Measurements from ENCODE around the gene PHYKPL. TPM values are rescaled to one million over a fixed set of nuclear protein-coding genes. Genes with fewer than 3 reads are reported as not detected.

Gene PHYKPL
- total RNA-seq, 1 experiment from 2014 or later, result 14.1 TPM

DNA sequence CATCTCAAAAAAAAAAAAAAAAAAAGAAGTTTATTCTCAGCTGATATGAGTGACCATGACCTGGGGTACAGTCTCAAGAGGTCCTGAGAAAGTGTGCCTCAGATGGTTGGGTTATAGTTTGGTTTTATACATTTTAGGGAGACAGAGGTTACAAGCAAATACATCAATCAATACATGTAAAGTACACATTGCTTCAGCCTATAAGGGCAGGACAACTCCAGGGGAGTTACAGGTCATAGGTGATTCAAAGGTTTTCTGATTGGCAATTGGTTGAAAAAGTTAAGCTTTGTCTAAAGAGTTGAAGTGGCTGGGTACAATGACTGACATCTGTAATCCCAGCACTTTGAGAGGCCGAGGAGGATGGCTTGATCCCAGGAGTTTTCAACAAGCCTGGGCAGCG, 43.2 kb downstream of the PHYKPL start:
- DNase-seq (ENCODE audit: low read depth), result no peak

GRCh38 chr5:178187014-178187413, 45.6 kb downstream of the PHYKPL start, which contains the start of gene GMCL2:
Gene GMCL2 (minus strand): TSS chr5:178187371. CDS start chr5:178187299, 72 bp downstream.
- DNase-seq (ENCODE audit: low read depth), result no peak

GRCh38 chr5:178186427-178186826, 46.2 kb downstream of the PHYKPL start:
- no peak for DNase-seq (ENCODE audit: low read depth)

GRCh38 chr5:178182158-178182876, 50.3 kb downstream of the PHYKPL start:
- no peak for DNase-seq (ENCODE audit: low read depth)

- no peak for DNase-seq (ENCODE audit: low read depth)
Measured at GRCh38 chr5:178180141-178180863, 52.3 kb downstream of the PHYKPL start.

- DNase-seq (ENCODE audit: low read depth), result no peak
Measured at GRCh38 chr5:178177569-178177968, 55.0 kb downstream of the PHYKPL start.

DNA sequence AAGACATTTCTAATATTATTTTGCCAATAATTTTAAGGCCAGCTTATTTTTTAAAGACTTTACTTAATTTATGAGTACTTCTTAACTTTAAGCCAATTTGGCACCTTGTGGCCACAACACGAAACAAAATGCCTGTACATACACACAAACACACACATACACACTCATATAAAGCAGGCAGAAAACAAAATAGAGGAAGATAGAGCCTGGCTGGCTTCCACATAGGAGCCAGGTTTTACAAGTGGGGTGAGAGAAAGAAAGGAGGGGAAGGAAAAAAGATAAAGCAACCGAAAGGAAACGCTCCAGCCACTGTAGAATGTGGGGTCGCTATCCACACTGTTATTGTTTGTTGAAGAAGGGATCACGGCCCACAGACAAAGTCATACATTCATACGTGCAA, 55.8 kb downstream of the PHYKPL start:
- no peak for DNase-seq (ENCODE audit: low read depth)

DNA sequence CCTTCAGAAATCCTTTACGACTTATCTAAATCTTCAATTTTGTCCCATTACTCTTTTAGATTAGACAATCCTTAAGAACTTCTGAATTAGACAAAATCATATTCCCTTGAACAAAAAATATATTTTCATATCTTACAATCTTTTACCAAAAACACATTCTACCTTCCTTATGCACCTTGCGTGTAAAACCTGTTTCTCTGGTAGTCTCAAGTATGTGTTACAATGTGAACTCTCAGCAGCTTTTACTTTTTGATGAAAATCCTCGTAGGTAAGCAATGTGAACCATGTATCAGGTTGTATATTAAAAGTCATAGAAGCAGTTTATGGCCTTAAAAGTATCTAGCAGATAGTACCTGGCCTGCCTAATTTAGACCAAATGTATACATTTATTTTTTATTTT, 58.1 kb downstream of the PHYKPL start:
- no peak for DNase-seq (ENCODE audit: low read depth)

GRCh38 chr5:178170455-178170854, 62.1 kb downstream of the PHYKPL start:
- no peak for DNase-seq (ENCODE audit: low read depth)

DNA sequence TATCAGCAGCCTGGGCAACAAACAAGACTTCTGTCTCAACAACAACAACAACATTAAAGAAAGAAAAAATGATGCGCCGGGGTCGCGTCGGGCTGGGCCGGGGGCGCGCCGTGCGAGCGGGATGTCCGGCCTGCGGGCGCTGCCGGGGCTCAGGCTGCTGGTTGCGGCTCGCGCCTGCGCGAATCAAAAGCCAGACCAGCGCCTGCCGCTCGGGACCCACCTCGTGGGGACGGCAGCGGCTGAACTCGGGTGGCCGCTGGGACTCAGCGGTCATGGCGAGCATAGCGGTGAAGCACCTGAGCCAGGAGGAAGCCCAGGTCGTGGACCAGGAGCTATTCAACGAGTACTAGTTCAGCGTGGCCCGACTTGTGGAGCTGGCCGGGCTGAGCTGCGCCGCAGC, 67.0 kb downstream of the PHYKPL start:
- DNase-seq (ENCODE audit: low read depth), result no peak

DNA sequence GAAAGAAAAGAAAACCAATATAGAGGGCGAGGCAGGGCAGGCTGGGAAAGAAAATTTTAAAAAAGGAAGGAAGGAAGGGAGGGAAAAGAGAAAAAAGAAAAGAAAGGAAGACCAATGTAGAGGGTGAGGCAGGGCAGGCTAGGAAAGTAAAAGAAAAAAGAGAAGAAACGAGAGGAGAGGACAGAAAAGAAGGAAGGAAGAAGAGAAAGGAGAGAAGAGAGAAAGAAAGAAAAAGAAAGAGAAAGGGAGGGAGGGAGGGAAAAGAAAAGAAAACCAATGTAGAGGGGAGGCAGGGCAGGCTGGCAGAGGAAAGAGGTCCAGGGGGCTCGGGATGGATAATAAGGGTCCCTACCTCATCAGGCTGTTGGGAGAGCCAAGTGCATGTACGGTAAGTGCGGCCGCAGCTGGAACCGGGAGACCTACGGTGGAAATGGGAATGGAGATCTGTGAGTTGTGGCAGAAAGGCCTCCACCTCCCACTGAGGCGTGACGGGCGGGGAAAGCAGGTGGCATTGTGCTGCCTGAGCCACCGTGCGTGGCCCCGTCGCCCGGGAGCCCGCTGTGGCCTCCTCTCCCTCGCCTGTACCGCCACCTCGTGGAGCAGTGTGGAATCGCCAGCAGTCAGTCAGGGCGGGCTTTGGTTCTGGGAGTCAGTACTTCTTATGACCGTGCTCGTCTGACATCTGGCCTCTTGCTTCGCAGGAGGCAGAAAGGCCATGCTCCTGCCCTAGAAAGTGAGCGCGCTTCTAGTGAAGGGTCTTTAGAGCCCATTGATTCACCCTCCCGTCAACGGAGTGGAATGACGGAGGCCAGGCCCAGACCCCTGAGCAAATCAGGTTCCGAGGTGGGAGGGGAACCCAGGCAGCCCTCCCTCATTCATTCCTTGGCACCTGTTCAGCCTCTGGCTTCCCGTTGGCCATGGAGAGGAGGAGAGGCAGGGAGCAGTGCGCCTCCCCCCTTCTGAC, 68.5 kb downstream of the PHYKPL start:
- DNase-seq (ENCODE audit: low read depth), result peak; percentile 88

GRCh38 chr5:178162481-178162880, 70.1 kb downstream of the PHYKPL start:
- no peak for DNase-seq (ENCODE audit: low read depth)

DNA sequence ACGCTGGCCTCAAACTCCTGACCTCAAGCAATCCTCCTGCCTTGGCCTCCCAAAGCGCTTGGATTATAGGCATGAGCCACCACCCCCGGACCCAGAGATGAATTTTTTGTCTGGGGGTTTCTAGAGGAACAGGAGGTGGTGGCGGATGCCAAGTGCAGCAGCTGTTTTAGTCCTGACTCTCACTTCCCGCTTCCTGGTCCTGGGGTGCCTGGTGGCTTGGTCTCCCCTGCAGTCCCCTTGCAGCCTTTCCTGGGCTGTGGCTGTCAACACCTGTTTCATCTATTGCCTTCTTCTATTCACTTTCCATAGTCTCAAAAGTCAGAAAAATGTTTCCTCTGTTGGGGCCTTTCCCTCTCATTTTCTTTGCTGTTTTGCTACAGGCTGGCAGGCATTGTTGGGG, 72.4 kb downstream of the PHYKPL start:
- DNase-seq (ENCODE audit: low read depth), result no peak

Other genes with a start within 250 kb of the PHYKPL start
- gene PROP1, start 236.6 kb downstream of the PHYKPL start, total RNA-seq (2014; rRNA removed; shearing (Covaris generic)), result not detected in 2 replicates
- gene N4BP3, start 119.3 kb downstream of the PHYKPL start, total RNA-seq (2014; rRNA removed; shearing (Covaris generic)), result 3.5 and 4.6 TPM in 2 replicates
- gene RMND5B, start 101.8 kb downstream of the PHYKPL start, total RNA-seq (2014; rRNA removed; shearing (Covaris generic)), result 19.2 and 34.8 TPM in 2 replicates
- gene NHP2, start 78.9 kb downstream of the PHYKPL start, total RNA-seq (2014; rRNA removed; shearing (Covaris generic)), result 634 and 724 TPM in 2 replicates
- not detected in 2 replicates for gene GMCL2, start 45.4 kb downstream of the PHYKPL start, total RNA-seq (2014; rRNA removed; shearing (Covaris generic))
- 152 and 169 TPM in 2 replicates for gene HNRNPAB, start 28.3 kb downstream of the PHYKPL start, total RNA-seq (2014; rRNA removed; shearing (Covaris generic))